CD14-positive monocyte (primary cell): ENCODE data around the gene CDC42EP4. TPM values are rescaled to one million over a fixed set of nuclear protein-coding genes. Genes with fewer than 3 reads are reported as not detected.
A peak's percentile ranks its signal among the peaks of the same experiment; 100 is the strongest.

Experiments used
- DNase-seq, 3 donors: peaks; one replicate each; pipeline ENCODE4 v3.0.0-alpha.2; 2011 to 2022
- H2AFZ ChIP-seq: 2 replicates; pipeline ENCODE4 v1.6.0; 2012; ENCODE audit warnings: mild to moderate bottlenecking, low read depth, low read length, inconsistent platforms; ENCODE audit not compliant: insufficient read depth, poor library complexity, severe bottlenecking
- H3K27ac ChIP-seq, 2 donors: 1 replicate in 1 of 2; 2 replicates in 1 of 2; pipeline ENCODE4 v1.5.1; 2012 to 2013; ENCODE audit warnings: low read length in 2 of 2, control low read depth in 1 of 2, inconsistent platforms in 1 of 2, low read depth in 1 of 2, mild to moderate bottlenecking in 1 of 2
- H3K27me3 ChIP-seq, 2 donors: one replicate each; pipeline versions ENCODE4 v1.6.0 to v1.6.1; 2011 to 2013; ENCODE audit warnings: low read length in 2 of 2; ENCODE audit not compliant: control insufficient read depth in 2 of 2, insufficient read depth in 2 of 2
- H3K36me3 ChIP-seq, 2 donors: replicated peaks in 1 of 2; 1 replicate in 1 of 2; 2 replicates in 1 of 2; pipeline versions ENCODE4 v1.5.1 to v1.6.1; 2012 to 2013; ENCODE audit warnings: low read length in 2 of 2, control low read depth in 1 of 2, inconsistent platforms in 1 of 2, mild to moderate bottlenecking in 1 of 2; ENCODE audit not compliant: insufficient read depth in 2 of 2, control insufficient read depth in 1 of 2
- H3K4me1 ChIP-seq, 2 donors: 1 replicate in 1 of 2; 2 replicates in 1 of 2; pipeline versions ENCODE4 v1.5.1 to v1.6.1; 2012 to 2013; ENCODE audit warnings: low read length in 2 of 2, control low read depth in 1 of 2, inconsistent platforms in 1 of 2, mild to moderate bottlenecking in 1 of 2, moderate library complexity in 1 of 2; ENCODE audit not compliant: insufficient read depth in 2 of 2, control insufficient read depth in 1 of 2
- H3K4me2 ChIP-seq: replicated peaks from 2 replicates; pipeline ENCODE3; 2012; ENCODE audit warnings: low read length, moderate library complexity, mild to moderate bottlenecking; ENCODE audit not compliant: poor library complexity, severe bottlenecking; ENCODE audit errors: extremely low read depth
- H3K4me3 ChIP-seq, 3 experiments: fragments of 200-600 bp in 1 of 3; sonication (generic) in 1 of 3; replicated peaks in 1 of 3; 1 replicate in 2 of 3; 2 replicates in 1 of 3; pipeline ENCODE4 v1.5.1; 2011 to 2013; ENCODE audit warnings: low read length in 3 of 3, mild to moderate bottlenecking in 3 of 3, control low read depth in 2 of 3, low read depth in 2 of 3, inconsistent platforms in 1 of 3, moderate library complexity in 1 of 3
- H3K79me2 ChIP-seq: 2 replicates; pipeline ENCODE4 v1.6.0; 2012; ENCODE audit warnings: mild to moderate bottlenecking, control low read depth, inconsistent platforms, low read length, moderate library complexity; ENCODE audit not compliant: insufficient read depth
- H3K9ac ChIP-seq: 2 replicates; pipeline ENCODE4 v1.6.0; 2017; ENCODE audit warnings: low read length, mild to moderate bottlenecking; ENCODE audit not compliant: insufficient read depth, poor library complexity, severe bottlenecking
- H3K9me3 ChIP-seq, 2 donors: replicated peaks in 1 of 2; 1 replicate in 1 of 2; 2 replicates in 1 of 2; pipeline versions ENCODE4 v1.5.1 to v1.6.1; 2012 to 2013; ENCODE audit warnings: low read length in 2 of 2, control low read depth in 1 of 2; ENCODE audit not compliant: control insufficient read depth in 1 of 2, insufficient read depth in 1 of 2
- H4K20me1 ChIP-seq: 2 replicates; pipeline ENCODE4 v1.6.0; 2012; ENCODE audit warnings: mild to moderate bottlenecking, low read length, control low read depth, moderate library complexity; ENCODE audit not compliant: insufficient read depth
- H3K27ac Mint-ChIP-seq, 7 donors: one replicate each; pipeline ENCODE4 v1.8.0; 2020; ENCODE audit warnings: mild to moderate bottlenecking in 7 of 7, mixed read lengths in 7 of 7, moderate library complexity in 6 of 7, inconsistent platforms in 2 of 7
- H3K27me3 Mint-ChIP-seq, 3 donors: one replicate each; pipeline ENCODE4 v1.8.0; 2021 to 2022; ENCODE audit warnings: low read depth in 3 of 3, mild to moderate bottlenecking in 3 of 3, mixed read lengths in 3 of 3, moderate library complexity in 3 of 3, inconsistent platforms in 1 of 3
- H3K36me3 Mint-ChIP-seq, 2 donors: one replicate each; pipeline ENCODE4 v1.8.0; 2020; ENCODE audit warnings: mixed read lengths in 2 of 2, inconsistent platforms in 1 of 2, mild to moderate bottlenecking in 1 of 2
- H3K4me1 Mint-ChIP-seq: one replicate; pipeline ENCODE4 v1.8.0; 2020; ENCODE audit warnings: mild to moderate bottlenecking, mixed read lengths
- H3K4me3 Mint-ChIP-seq, 2 donors: one replicate each; pipeline ENCODE4 v1.8.0; 2020; ENCODE audit warnings: mild to moderate bottlenecking in 2 of 2, mixed read lengths in 2 of 2, moderate library complexity in 1 of 2
- H3K9me3 Mint-ChIP-seq, 7 donors: one replicate each; pipeline ENCODE4 v1.8.0; 2020 to 2022; ENCODE audit warnings: mixed read lengths in 7 of 7, mild to moderate bottlenecking in 6 of 7, moderate library complexity in 6 of 7, inconsistent platforms in 2 of 7
- CTCF ChIP-seq: fragments of 200-600 bp; IDR thresholded peaks from one replicate; pipeline ENCODE4 v1.8.0; 2022; ENCODE audit warnings: antibody characterized with exemption, mild to moderate bottlenecking
- WGBS: methylation state at CpG from one replicate; pipeline ENCODE4 v1.1.5; 2013; ENCODE audit warnings: missing lambda C conversion rate; ENCODE audit not compliant: insufficient coverage; 5-methylcytosine and 5-hydroxymethylcytosine counted together
- intact Hi-C, 2 donors: fragments of 100-400 bp; cut with micrococcal nuclease; formaldehyde crosslinking; loops; one replicate each; pipeline versions ENCODE4 v1.15.0 to v1.15.1; 2023
- polyA plus RNA-seq, 3 donors: library from polyadenylated mRNA; depleted of rRNA in 1 of 3; unstranded in 2 of 3; stranded (reverse) in 1 of 3; fragments of 300-500 nt in 2 of 3; fragments of >200 nt in 1 of 3; fragmentation: Illumina TruSeq in 2 of 3; gene quantifications; 1 replicate in 2 of 3; 2 replicates in 1 of 3; pipeline ENCODE4 v1.2.3, GENCODE V29; 2012 to 2021

The CDC42EP4 gene
- polyA plus RNA-seq, 3 donors = 6.4 to 12.7 (median 6.6) TPM

- Histone ChIP-seq H3K79me2 (peaks cover 71% of the 10 kb centered on the region), H3K4me2 (peak overlapping the region; percentile 85)
- H3K4me3 Mint-ChIP-seq = peak overlapping the region; percentile 80 to 92
These were observed 5.7 kb downstream of the CDC42EP4 start for GRCh38 chr17:73305845-73306836.

More at GRCh38 chr17:73305845-73306836, 5.7 kb downstream of the CDC42EP4 start:
- Mint-ChIP-seq H3K27me3 (peaks cover 0 to 3% (median 0%) of the 10 kb centered on the region in 3 donors), H3K9me3 (no peaks in the 10 kb centered on the region), H3K36me3 (peaks cover 0 to 4% of the 10 kb centered on the region in 2 donors), H3K4me1 (peaks cover 49% of the 10 kb centered on the region), H3K27ac (peak overlapping the region in 3 of 7 donors; percentile 25 to 92 (median 83))
- Histone ChIP-seq H3K27ac (peak overlapping the region in 1 of 2 donors; percentile 82), H3K27me3 (no peaks in the 10 kb centered on the region), H3K4me3 (peak overlapping the region in 1 of 3 experiments; percentile 76), H3K9me3 (no peaks in the 10 kb centered on the region), H3K36me3 (no peaks in the 10 kb centered on the region), H3K4me1 (peaks cover 37 to 52% of the 10 kb centered on the region in 2 donors), H4K20me1 (peaks cover 40% of the 10 kb centered on the region), H2AFZ (peak overlapping the region; percentile 62), H3K9ac (peak overlapping the region; percentile 63)
- TF ChIP-seq CTCF = no peak
- intact Hi-C loops = loop anchor here in 1 of 2 donors (2.0 kb wide), 1 partner anchor 15 kb away; no protein-coding TSS in a partner anchor
- DNase-seq = no peak
- WGBS = 80% methylated on average over 5 of the region's 11 CpGs
